Stimulated activated CD8-positive, alpha-beta memory T cell treated with anti-CD3 and anti-CD28 coated beads, Interleukin-15, amount 100 ng/mL, for 1 hour (primary cell): ENCODE data around the gene NR4A3.
"Not testable (repeated sequence)": the region's sequence is repeated elsewhere in the genome, so short reads cannot be mapped to it uniquely, and the experiment has no call there.

Experiments used
- DNase-seq: peaks from one replicate; pipeline ENCODE4 v3.0.0-alpha.2; 2020; ENCODE audit warnings: low read depth

NR4A3 gene

GRCh38 chr9:99821396-99822108, at the start of gene NR4A3:
Gene NR4A3, plus strand, starts transcription at chr9:99821885. Its CDS starts 6,158 bp downstream, at chr9:99828043.
- DNase-seq = peak; percentile 85

GRCh38 chr9:99773468-99774138, 48.1 kb upstream of the NR4A3 start:
- DNase-seq = no peak

- no peak for DNase-seq
Measured at GRCh38 chr9:99778308-99778707, 43.4 kb upstream of the NR4A3 start.

- DNase-seq = no peak
Measured at GRCh38 chr9:99778836-99779235, 42.8 kb upstream of the NR4A3 start.

GRCh38 chr9:99779277-99779676, 42.4 kb upstream of the NR4A3 start:
- no peak for DNase-seq

GRCh38 chr9:99782349-99782748, 39.3 kb upstream of the NR4A3 start:
- not testable (repeated sequence) for DNase-seq

- DNase-seq = no peak
Measured at GRCh38 chr9:99782962-99783718, 38.5 kb upstream of the NR4A3 start.

- DNase-seq = no peak
Measured at GRCh38 chr9:99783799-99784198, 37.9 kb upstream of the NR4A3 start.

- no peak for DNase-seq
Measured at GRCh38 chr9:99785010-99785590, 36.6 kb upstream of the NR4A3 start.

GRCh38 chr9:99787556-99787955, 34.1 kb upstream of the NR4A3 start:
- no peak for DNase-seq

GRCh38 chr9:99793528-99793927, 28.2 kb upstream of the NR4A3 start:
- no peak for DNase-seq

GRCh38 chr9:99796231-99796630, 25.5 kb upstream of the NR4A3 start:
- DNase-seq = no peak

GRCh38 chr9:99801775-99802174, 19.9 kb upstream of the NR4A3 start:
- DNase-seq = no peak

- DNase-seq = no peak
Measured at GRCh38 chr9:99803694-99804093, 18.0 kb upstream of the NR4A3 start.

- DNase-seq = no peak
Measured at GRCh38 chr9:99807276-99807852, 14.3 kb upstream of the NR4A3 start.

- DNase-seq = no peak
Measured at GRCh38 chr9:99807956-99808355, 13.7 kb upstream of the NR4A3 start.

GRCh38 chr9:99808454-99808853, 13.2 kb upstream of the NR4A3 start:
- DNase-seq = no peak

- no peak for DNase-seq
Measured at GRCh38 chr9:99809586-99810319, 11.9 kb upstream of the NR4A3 start.

GRCh38 chr9:99811172-99811571, 10.5 kb upstream of the NR4A3 start:
- no peak for DNase-seq

GRCh38 chr9:99811598-99812383, 9.9 kb upstream of the NR4A3 start:
- DNase-seq = no peak

- no peak for DNase-seq
Measured at GRCh38 chr9:99813739-99814138, 7.9 kb upstream of the NR4A3 start.
